ACC112 (cell line): Measurements from ENCODE around the gene CLEC2B.
"Not testable (repeated sequence)": the region's sequence is repeated elsewhere in the genome, so short reads cannot be mapped to it uniquely, and the experiment has no call there.

Experiments
- H2AFZ ChIP-seq: fragments of 200-600 bp; sonication (generic); one replicate; pipeline ENCODE4 v1.6.0; 2017; ENCODE audit warnings: antibody characterized with exemption, low read length; ENCODE audit not compliant: unreplicated experiment
- H3K27ac ChIP-seq: fragments of 200-600 bp; sonication (generic); 2 replicates; pipeline ENCODE4 v1.5.1; 2014; ENCODE audit warnings: low read depth, mild to moderate bottlenecking, antibody characterized with exemption, low read length, moderate library complexity
- H3K27me3 ChIP-seq: fragments of 200-600 bp; sonication (generic); 2 replicates; pipeline ENCODE4 v1.6.1; 2014; ENCODE audit warnings: mild to moderate bottlenecking, antibody characterized with exemption, low read length, moderate library complexity, mixed read lengths; ENCODE audit not compliant: insufficient read depth
- H3K36me3 ChIP-seq: fragments of 200-600 bp; sonication (generic); 2 replicates; pipeline ENCODE4 v1.6.1; 2016; ENCODE audit warnings: mild to moderate bottlenecking, antibody characterized with exemption, low read length, moderate library complexity, mixed read lengths; ENCODE audit not compliant: insufficient read depth
- H3K4me1 ChIP-seq: fragments of 200-600 bp; sonication (generic); one replicate; pipeline ENCODE4 v1.6.1; 2016; ENCODE audit warnings: low read length, mixed read lengths; ENCODE audit not compliant: insufficient read depth, unreplicated experiment, control insufficient read depth
- H3K4me3 ChIP-seq: fragments of 200-600 bp; sonication (generic); 2 replicates; pipeline ENCODE4 v1.5.1; 2014; ENCODE audit warnings: mild to moderate bottlenecking, low read depth, low read length
- H3K79me2 ChIP-seq: fragments of 200-600 bp; sonication (generic); one replicate; pipeline ENCODE4 v1.6.0; 2016; ENCODE audit warnings: low read length; ENCODE audit not compliant: control insufficient read depth, unreplicated experiment, insufficient read depth

Gene CLEC2B

GRCh38 chr12:9897535-9897934 is 28.4 kb upstream of the CLEC2B start:
- Histone ChIP-seq H3K27ac (no peak overlapping the region), H3K4me1 (no peaks in the 10 kb centered on the region), H2AFZ (no peak overlapping the region), H3K79me2 (no peaks in the 10 kb centered on the region), H3K4me3 (no peak overlapping the region), H3K27me3 (no peaks in the 10 kb centered on the region), H3K36me3 (no peaks in the 10 kb centered on the region)

GRCh38 chr12:9895215-9895971 is 26.2 kb upstream of the CLEC2B start:
- Histone ChIP-seq H3K27me3 (no peaks in the 10 kb centered on the region), H3K4me1 (no peaks in the 10 kb centered on the region), H2AFZ (no peak overlapping the region), H3K4me3 (no peak overlapping the region), H3K79me2 (no peaks in the 10 kb centered on the region), H3K36me3 (no peaks in the 10 kb centered on the region), H3K27ac (no peak overlapping the region)

- no peaks in the 10 kb centered on the region for H3K4me1 ChIP-seq
- H3K79me2 ChIP-seq = no peaks in the 10 kb centered on the region
- H3K4me3 ChIP-seq = no peak overlapping the region
- no peak overlapping the region for H2AFZ ChIP-seq
- H3K27ac ChIP-seq = no peak overlapping the region
- no peaks in the 10 kb centered on the region for H3K27me3 ChIP-seq
- H3K36me3 ChIP-seq = no peaks in the 10 kb centered on the region
These were observed 19.6 kb upstream of the CLEC2B start for GRCh38 chr12:9888665-9889273.

- Histone ChIP-seq H3K4me3 (no peak overlapping the region), H3K36me3 (no peaks in the 10 kb centered on the region), H3K27ac (no peak overlapping the region), H3K27me3 (no peaks in the 10 kb centered on the region), H3K79me2 (no peaks in the 10 kb centered on the region), H3K4me1 (no peaks in the 10 kb centered on the region), H2AFZ (no peak overlapping the region)
These were observed 14.0 kb upstream of the CLEC2B start for GRCh38 chr12:9883175-9883574.

GRCh38 chr12:9881988-9882387 is 12.8 kb upstream of the CLEC2B start:
- Histone ChIP-seq H3K27ac (no peak overlapping the region), H3K27me3 (no peaks in the 10 kb centered on the region)

GRCh38 chr12:9881246-9881645 is 12.1 kb upstream of the CLEC2B start, which contains the start of gene KLRF2:
Gene KLRF2 (plus strand): TSS chr12:9881489. CDS start chr12:9881596, 107 bp downstream.
- H2AFZ ChIP-seq = no peak within 1 kb of the TSS

More at GRCh38 chr12:9881988-9882387, 12.8 kb upstream of the CLEC2B start:
- Histone ChIP-seq H3K79me2 (no peaks in the 10 kb centered on the region), H3K36me3 (no peaks in the 10 kb centered on the region), H3K4me3 (no peak overlapping the region), H3K4me1 (no peaks in the 10 kb centered on the region), H2AFZ (no peak overlapping the region)

GRCh38 chr12:9880532-9881078 is 11.5 kb upstream of the CLEC2B start:
- no peaks in the 10 kb centered on the region for H3K4me1 ChIP-seq
- no peak overlapping the region for H2AFZ ChIP-seq
- H3K27ac ChIP-seq = no peak overlapping the region
- H3K4me3 ChIP-seq = no peak overlapping the region
- no peaks in the 10 kb centered on the region for H3K27me3 ChIP-seq
- no peaks in the 10 kb centered on the region for H3K79me2 ChIP-seq
- no peaks in the 10 kb centered on the region for H3K36me3 ChIP-seq

More at GRCh38 chr12:9881246-9881645, 12.1 kb upstream of the CLEC2B start, which contains the start of gene KLRF2:
- Histone ChIP-seq H3K79me2 (no peaks in the 10 kb centered on the region), H3K27ac (no peak within 1 kb of the TSS), H3K36me3 (no peaks in the 10 kb centered on the region), H3K27me3 (no peaks in the 10 kb centered on the region), H3K4me3 (no peak within 1 kb of the TSS), H3K4me1 (no peaks in the 10 kb centered on the region)

GRCh38 chr12:9876120-9876519 is 7.0 kb upstream of the CLEC2B start:
- not testable (repeated sequence) for H3K4me1 ChIP-seq, H3K27me3 ChIP-seq, H2AFZ ChIP-seq, H3K27ac ChIP-seq, H3K4me3 ChIP-seq, H3K36me3 ChIP-seq, H3K79me2 ChIP-seq

- no peak overlapping the region for H2AFZ ChIP-seq
- H3K4me1 ChIP-seq = peaks cover 6% of the 10 kb centered on the region
- H3K27me3 ChIP-seq = no peaks in the 10 kb centered on the region
- H3K27ac ChIP-seq = no peak overlapping the region
- H3K79me2 ChIP-seq = peaks cover 7% of the 10 kb centered on the region
- no peaks in the 10 kb centered on the region for H3K36me3 ChIP-seq
- H3K4me3 ChIP-seq = no peak overlapping the region
These were observed 3.6 kb upstream of the CLEC2B start for GRCh38 chr12:9872742-9873141.

- H3K27me3 ChIP-seq = no peaks in the 10 kb centered on the region
- no peaks in the 10 kb centered on the region for H3K36me3 ChIP-seq
- H3K4me1 ChIP-seq = peaks cover 6% of the 10 kb centered on the region
- no peak overlapping the region for H3K4me3 ChIP-seq
- peaks cover 13% of the 10 kb centered on the region for H3K79me2 ChIP-seq
- no peak overlapping the region for H2AFZ ChIP-seq
- H3K27ac ChIP-seq = no peak overlapping the region
These were observed 3.0 kb upstream of the CLEC2B start for GRCh38 chr12:9872162-9872561.
